OCI-LY1 (cell line): ENCODE data around the gene DNM2.

Experiments
- H2AFZ ChIP-seq: fragments of 200-600 bp; sonication (generic), shearing (Covaris generic); 2 replicates; pipeline ENCODE4 v1.6.0; 2014; ENCODE audit warnings: antibody characterized with exemption, mild to moderate bottlenecking, low read length
- H3F3A ChIP-seq: fragments of 200-600 bp; sonication (generic), shearing (Covaris generic); 2 replicates; pipeline ENCODE4 v1.6.0; 2014; ENCODE audit warnings: mild to moderate bottlenecking, antibody characterized with exemption, low read length, moderate library complexity; ENCODE audit not compliant: insufficient read depth
- H3K27ac ChIP-seq: fragments of 200-600 bp; sonication (generic); 2 replicates; pipeline ENCODE4 v1.5.1; 2014; ENCODE audit warnings: low read length, mixed run types, mild to moderate bottlenecking, low read depth; ENCODE audit not compliant: poor library complexity, severe bottlenecking
- H3K27me3 ChIP-seq: fragments of 200-600 bp; sonication (generic); 2 replicates; pipeline ENCODE4 v1.6.0; 2014; ENCODE audit warnings: antibody characterized with exemption, mild to moderate bottlenecking, low read length, moderate library complexity; ENCODE audit not compliant: insufficient read depth
- H3K36me3 ChIP-seq: fragments of 200-600 bp; sonication (generic); 2 replicates; pipeline ENCODE4 v1.6.1; 2014; ENCODE audit warnings: mild to moderate bottlenecking, antibody characterized with exemption, low read length, moderate library complexity, mixed read lengths; ENCODE audit not compliant: insufficient read depth
- H3K4me1 ChIP-seq: fragments of 200-600 bp; sonication (generic); 2 replicates; pipeline ENCODE4 v1.5.1; 2014; ENCODE audit warnings: mild to moderate bottlenecking, low read length, moderate library complexity; ENCODE audit not compliant: insufficient read depth, severe bottlenecking
- H3K4me2 ChIP-seq: fragments of 200-600 bp; sonication (generic), shearing (Covaris generic); 2 replicates; pipeline ENCODE4 v1.6.1; 2014; ENCODE audit warnings: low read length
- H3K4me3 ChIP-seq: fragments of 200-600 bp; sonication (generic); 2 replicates; pipeline ENCODE4 v1.5.1; 2014; ENCODE audit warnings: low read length, low read depth, mild to moderate bottlenecking, mixed read lengths; ENCODE audit not compliant: poor library complexity, severe bottlenecking
- H3K79me2 ChIP-seq: fragments of 200-600 bp; shearing (Covaris generic); 2 replicates; pipeline ENCODE4 v1.6.1; 2016; ENCODE audit warnings: mixed run types, low read length, mixed read lengths; ENCODE audit not compliant: insufficient read depth
- H3K9ac ChIP-seq: fragments of 200-600 bp; sonication (generic), shearing (Covaris generic); 2 replicates; pipeline ENCODE4 v1.6.1; 2014; ENCODE audit warnings: mild to moderate bottlenecking, low read length, mixed read lengths
- H3K9me2 ChIP-seq: fragments of 200-600 bp; sonication (generic), shearing (Covaris generic); 2 replicates; pipeline ENCODE4 v1.6.1; 2014; ENCODE audit warnings: low read depth, mild to moderate bottlenecking, low read length, mixed read lengths
- H3K9me3 ChIP-seq: fragments of 200-600 bp; shearing (Covaris generic); 2 replicates; pipeline ENCODE4 v1.6.1; 2014; ENCODE audit warnings: low read length, mixed read lengths
- H4K20me1 ChIP-seq: fragments of 200-600 bp; sonication (generic), shearing (Covaris generic); 2 replicates; pipeline ENCODE4 v1.6.0; 2016; ENCODE audit warnings: mild to moderate bottlenecking, low read length; ENCODE audit not compliant: insufficient read depth
- CTCF ChIP-seq: fragments of 200-600 bp; sonication (generic), shearing (Covaris generic); IDR thresholded peaks from 2 replicates; pipeline ENCODE4 v1.5.1; 2017; ENCODE audit warnings: mild to moderate bottlenecking, antibody characterized with exemption, low read length, moderate library complexity, mixed read lengths
- EZH2 ChIP-seq: fragments of 200-600 bp; sonication (generic), shearing (Covaris generic); IDR thresholded peaks from 2 replicates; pipeline ENCODE4 v1.8.0; 2017; ENCODE audit warnings: borderline replicate concordance, mixed run types, mild to moderate bottlenecking, antibody characterized with exemption, low read length, moderate library complexity, mixed read lengths

DNM2 gene

GRCh38 chr19:10707440-10707839 is 10.4 kb upstream of the DNM2 start:
- H3K4me1 ChIP-seq = peaks cover under 1% of the 10 kb centered on the region
- no peak overlapping the region for H2AFZ ChIP-seq
- no peaks in the 10 kb centered on the region for H3K79me2 ChIP-seq
- H4K20me1 ChIP-seq = no peaks in the 10 kb centered on the region
- H3F3A ChIP-seq = no peaks in the 10 kb centered on the region
- no peak overlapping the region for H3K9ac ChIP-seq
- H3K27me3 ChIP-seq = no peaks in the 10 kb centered on the region
- H3K27ac ChIP-seq = no peak overlapping the region
- no peaks in the 10 kb centered on the region for H3K9me3 ChIP-seq
- TF ChIP-seq CTCF (no peak), EZH2 (no peak)
- H3K4me3 ChIP-seq = no peak overlapping the region
- peaks cover 17% of the 10 kb centered on the region; the same call in 1 of the 2 replicates for H3K36me3 ChIP-seq
- no peak overlapping the region for H3K4me2 ChIP-seq
- no peaks in the 10 kb centered on the region for H3K9me2 ChIP-seq

GRCh38 chr19:10708291-10708690 is 9.6 kb upstream of the DNM2 start:
- Histone ChIP-seq H3K79me2 (no peaks in the 10 kb centered on the region), H3K4me2 (no peak overlapping the region), H3K27me3 (no peaks in the 10 kb centered on the region), H3F3A (no peaks in the 10 kb centered on the region), H3K4me1 (peaks cover 6% of the 10 kb centered on the region), H4K20me1 (no peaks in the 10 kb centered on the region), H3K27ac (no peak overlapping the region), H2AFZ (no peak overlapping the region), H3K36me3 (peaks cover 20% of the 10 kb centered on the region; the same call in 1 of the 2 replicates), H3K9me3 (no peaks in the 10 kb centered on the region), H3K4me3 (no peak overlapping the region), H3K9ac (no peak overlapping the region), H3K9me2 (no peaks in the 10 kb centered on the region)
- no peak for TF ChIP-seq EZH2
- TF ChIP-seq CTCF = no peak

- Histone ChIP-seq H3F3A (no peaks in the 10 kb centered on the region), H3K4me1 (peaks cover 11% of the 10 kb centered on the region), H3K9me2 (no peaks in the 10 kb centered on the region), H3K9ac (no peak overlapping the region), H3K36me3 (peaks cover 16% of the 10 kb centered on the region; the same call in 1 of the 2 replicates), H3K79me2 (no peaks in the 10 kb centered on the region), H3K27ac (no peak overlapping the region), H3K4me2 (no peak overlapping the region), H3K9me3 (no peaks in the 10 kb centered on the region), H4K20me1 (no peaks in the 10 kb centered on the region), H3K27me3 (no peaks in the 10 kb centered on the region), H2AFZ (no peak overlapping the region), H3K4me3 (no peak overlapping the region)
- no peak for TF ChIP-seq EZH2
- TF ChIP-seq CTCF = no peak
Measured at GRCh38 chr19:10712045-10712444, 5.8 kb upstream of the DNM2 start.
